Occipital lobe (tissue), 2 donors: ENCODE results near the gene SLC25A47. TPM values are rescaled to one million over a fixed set of nuclear protein-coding genes. Genes with fewer than 3 reads are reported as not detected.
"Not testable (repeated sequence)": the region's sequence is repeated elsewhere in the genome, so short reads cannot be mapped to it uniquely, and the experiment has no call there.

Source experiments
- DNase-seq: peaks from one replicate; lab custom pipeline; 2025; lab: John Stamatoyannopoulos, UW
- total RNA-seq: library from RNA; depleted of rRNA; stranded (reverse); fragments of >200 nt; gene quantifications from one replicate; pipeline ENCODE4 v1.2.3, GENCODE V29; 2014

Gene SLC25A47
- total RNA-seq = not detected

GRCh38 chr14:100323121-100323941 lies at the start of gene SLC25A47:
Gene SLC25A47, plus strand, starts transcription at chr14:100323339. Its CDS starts 76 bp downstream, at chr14:100323415.
- DNase-seq = no peak

- DNase-seq = no peak
These were observed 48.9 kb upstream of the SLC25A47 start for GRCh38 chr14:100274250-100274649.

GRCh38 chr14:100275214-100275613 lies 47.9 kb upstream of the SLC25A47 start:
- no peak for DNase-seq

- DNase-seq = no peak
These were observed 44.4 kb upstream of the SLC25A47 start for GRCh38 chr14:100278702-100279101.

- no peak for DNase-seq
These were observed 44.0 kb upstream of the SLC25A47 start for GRCh38 chr14:100279133-100279532.

- DNase-seq = no peak
These were observed 43.6 kb upstream of the SLC25A47 start for GRCh38 chr14:100279563-100279962.

- DNase-seq = no peak
These were observed 41.7 kb upstream of the SLC25A47 start for GRCh38 chr14:100281286-100282082.

GRCh38 chr14:100282083-100282350 lies 41.1 kb upstream of the SLC25A47 start:
- DNase-seq = no peak

GRCh38 chr14:100282766-100283419 lies 40.2 kb upstream of the SLC25A47 start:
- no peak for DNase-seq

GRCh38 chr14:100283436-100283835 lies 39.7 kb upstream of the SLC25A47 start:
- not testable (repeated sequence) for DNase-seq

- DNase-seq = no peak
These were observed 38.9 kb upstream of the SLC25A47 start for GRCh38 chr14:100283984-100284881.

- DNase-seq = no peak
These were observed 37.9 kb upstream of the SLC25A47 start for GRCh38 chr14:100285021-100285912.

GRCh38 chr14:100285913-100286400 lies 37.2 kb upstream of the SLC25A47 start:
- no peak for DNase-seq

- DNase-seq = no peak
These were observed 36.5 kb upstream of the SLC25A47 start for GRCh38 chr14:100286484-100287191.

- DNase-seq = no peak
These were observed 35.7 kb upstream of the SLC25A47 start for GRCh38 chr14:100287202-100287997.

GRCh38 chr14:100287998-100288295 lies 35.2 kb upstream of the SLC25A47 start:
- DNase-seq = not testable (repeated sequence)

- no peak for DNase-seq
These were observed 34.6 kb upstream of the SLC25A47 start for GRCh38 chr14:100288382-100289185.
